ENCODE measurements around the gene PCCA.

PCCA gene

GRCh38 chr13:100564444-100565223 is 475.7 kb downstream of the PCCA start:
- Histone ChIP-seq H3K9me2 (ENCODE audit: low read depth, low read length) (no peaks in the 10 kb centered on the region), H3F3A (ENCODE audit: insufficient read depth, low read length) (no peaks in the 10 kb centered on the region), H3K4me1 (ENCODE audit: insufficient read depth, low read length, severe bottlenecking) (no peaks in the 10 kb centered on the region), H3K9ac (ENCODE audit: low read length) (no peak overlapping the region), H3K79me2 (ENCODE audit: insufficient read depth, low read length) (no peaks in the 10 kb centered on the region), H3K9me3 (ENCODE audit: low read length) (no peaks in the 10 kb centered on the region), H2AFZ (ENCODE audit: low read length) (no peak overlapping the region), H3K4me3 (ENCODE audit: low read depth, low read length, poor library complexity, severe bottlenecking) (no peak overlapping the region), H3K4me2 (ENCODE audit: low read length) (no peak overlapping the region), H4K20me1 (ENCODE audit: insufficient read depth, low read length) (no peaks in the 10 kb centered on the region), H3K27me3 (ENCODE audit: insufficient read depth, low read length) (peaks cover 4% of the 10 kb centered on the region; the same call in 1 of the 2 replicates), H3K36me3 (ENCODE audit: insufficient read depth, low read length) (no peaks in the 10 kb centered on the region), H3K27ac (ENCODE audit: low read depth, low read length, poor library complexity, severe bottlenecking) (no peak overlapping the region)
- no peak for TF ChIP-seq CTCF (IDR thresholded peaks at IDR 0.05; ENCODE audit: low read length)
- no peak for TF ChIP-seq EZH2 (IDR thresholded peaks at IDR 0.05; ENCODE audit: borderline replicate concordance, low read length)

- Histone ChIP-seq H3K4me3 (ENCODE audit: low read depth, low read length, poor library complexity, severe bottlenecking) (no peak overlapping the region), H3K9me3 (ENCODE audit: low read length) (no peaks in the 10 kb centered on the region), H3K9me2 (ENCODE audit: low read depth, low read length) (no peaks in the 10 kb centered on the region), H3K4me1 (ENCODE audit: insufficient read depth, low read length, severe bottlenecking) (no peaks in the 10 kb centered on the region), H3F3A (ENCODE audit: insufficient read depth, low read length) (no peaks in the 10 kb centered on the region), H2AFZ (ENCODE audit: low read length) (no peak overlapping the region), H3K27me3 (ENCODE audit: insufficient read depth, low read length) (peaks cover 4% of the 10 kb centered on the region; the same call in 1 of the 2 replicates), H3K79me2 (ENCODE audit: insufficient read depth, low read length) (no peaks in the 10 kb centered on the region), H3K4me2 (ENCODE audit: low read length) (no peak overlapping the region), H3K27ac (ENCODE audit: low read depth, low read length, poor library complexity, severe bottlenecking) (no peak overlapping the region), H4K20me1 (ENCODE audit: insufficient read depth, low read length) (no peaks in the 10 kb centered on the region), H3K9ac (ENCODE audit: low read length) (no peak overlapping the region), H3K36me3 (ENCODE audit: insufficient read depth, low read length) (no peaks in the 10 kb centered on the region)
- TF ChIP-seq CTCF (IDR thresholded peaks at IDR 0.05; ENCODE audit: low read length), result no peak
- TF ChIP-seq EZH2 (IDR thresholded peaks at IDR 0.05; ENCODE audit: borderline replicate concordance, low read length), result no peak
Measured at GRCh38 chr13:100565286-100565685, 476.4 kb downstream of the PCCA start.

- Histone ChIP-seq H4K20me1 (ENCODE audit: insufficient read depth, low read length) (no peaks in the 10 kb centered on the region), H3K4me1 (ENCODE audit: insufficient read depth, low read length, severe bottlenecking) (no peaks in the 10 kb centered on the region), H3K27me3 (ENCODE audit: insufficient read depth, low read length) (peaks cover 4% of the 10 kb centered on the region; the same call in 1 of the 2 replicates), H3K4me2 (ENCODE audit: low read length) (no peak overlapping the region), H3K79me2 (ENCODE audit: insufficient read depth, low read length) (no peaks in the 10 kb centered on the region), H3K9me2 (ENCODE audit: low read depth, low read length) (no peaks in the 10 kb centered on the region), H3K36me3 (ENCODE audit: insufficient read depth, low read length) (no peaks in the 10 kb centered on the region), H3K9ac (ENCODE audit: low read length) (no peak overlapping the region), H2AFZ (ENCODE audit: low read length) (no peak overlapping the region), H3K4me3 (ENCODE audit: low read depth, low read length, poor library complexity, severe bottlenecking) (no peak overlapping the region), H3K27ac (ENCODE audit: low read depth, low read length, poor library complexity, severe bottlenecking) (no peak overlapping the region), H3K9me3 (ENCODE audit: low read length) (no peaks in the 10 kb centered on the region), H3F3A (ENCODE audit: insufficient read depth, low read length) (no peaks in the 10 kb centered on the region)
- no peak for TF ChIP-seq CTCF (IDR thresholded peaks at IDR 0.05; ENCODE audit: low read length)
- no peak for TF ChIP-seq EZH2 (IDR thresholded peaks at IDR 0.05; ENCODE audit: borderline replicate concordance, low read length)
Measured at GRCh38 chr13:100566543-100566942, 477.6 kb downstream of the PCCA start.

Measured in OCI-LY1 (cell line).